B cell (primary cell): ENCODE results near the gene CCDC187. TPM values are rescaled to one million over a fixed set of nuclear protein-coding genes. Genes with fewer than 3 reads are reported as not detected.

ENCODE experiments used
- ATAC-seq: fragments of 200-7000 bp; cut with Tn5 transposase; one replicate; pipeline ENCODE4 v1.10.0; 2021; ENCODE audit warnings: low read depth, mild to moderate bottlenecking, moderate number of reproducible peaks, moderate library complexity
- CTCF ChIA-PET: fragments of 350-600 bp; sonication (Branson Sonifier 250); formaldehyde crosslinking; loops from one replicate; lab custom pipeline; 2021; ENCODE audit warnings: antibody characterized with exemption, inconsistent platforms; lab: Charles Lee
- POLR2A ChIA-PET: fragments of 350-600 bp; sonication (Branson Sonifier 250); formaldehyde crosslinking; loops from one replicate; lab custom pipeline; 2021; ENCODE audit warnings: antibody characterized with exemption; lab: Charles Lee
- DNase-seq: peaks from one replicate; pipeline ENCODE4 v3.0.0; 2013
- H2AFZ ChIP-seq: 2 replicates; pipeline ENCODE4 v1.6.1; 2012; ENCODE audit warnings: mild to moderate bottlenecking, low read depth, low read length; ENCODE audit not compliant: insufficient read depth, poor library complexity, severe bottlenecking
- H3K27ac ChIP-seq, 2 donors: 1 replicate in 1 of 2; 2 replicates in 1 of 2; pipeline ENCODE4 v1.5.1; 2012 to 2013; ENCODE audit warnings: low read length in 2 of 2, mild to moderate bottlenecking in 2 of 2, moderate library complexity in 1 of 2
- H3K27me3 ChIP-seq, 4 experiments: fragments of 200-600 bp in 1 of 4; sonication (generic) in 1 of 4; replicated peaks in 1 of 4; 1 replicate in 2 of 4; 2 replicates in 2 of 4; pipeline versions ENCODE4 v1.6.1 to v1.7.0; 2013 to 2016; ENCODE audit warnings: low read length in 3 of 4, mild to moderate bottlenecking in 2 of 4, mixed read lengths in 1 of 4, moderate library complexity in 1 of 4; ENCODE audit not compliant: insufficient read depth in 4 of 4, control insufficient read depth in 3 of 4; ENCODE audit errors: control extremely low read depth in 1 of 4
- H3K36me3 ChIP-seq, 2 experiments: replicated peaks in 1 of 2; 1 replicate in 1 of 2; 2 replicates in 1 of 2; pipeline versions ENCODE4 v1.6.1 to v1.7.1; 2013; ENCODE audit warnings: low read length in 1 of 2; ENCODE audit not compliant: insufficient read depth in 2 of 2, control insufficient read depth in 1 of 2; ENCODE audit errors: control extremely low read depth in 1 of 2, extremely low read depth in 1 of 2
- H3K4me1 ChIP-seq, 2 donors: fragments of 200-600 bp in 1 of 2; sonication (generic) in 1 of 2; 1 replicate in 1 of 2; 2 replicates in 1 of 2; pipeline versions ENCODE4 v1.5.1 to v1.6.1; 2013 to 2017; ENCODE audit warnings: low read length in 2 of 2; ENCODE audit not compliant: control insufficient read depth in 2 of 2, insufficient read depth in 2 of 2
- H3K4me2 ChIP-seq: replicated peaks from 2 replicates; pipeline ENCODE3; 2012; ENCODE audit warnings: mild to moderate bottlenecking, low read depth, low read length; ENCODE audit not compliant: poor library complexity, severe bottlenecking
- H3K4me3 ChIP-seq, 5 experiments: fragments of 200-600 bp in 1 of 5; sonication (generic) in 1 of 5; 1 replicate in 3 of 5; 2 replicates in 2 of 5; pipeline versions ENCODE4 v1.5.1 to v1.7.0; 2011 to 2016; ENCODE audit warnings: low read length in 4 of 5, mild to moderate bottlenecking in 4 of 5, low read depth in 2 of 5, control low read depth in 1 of 5, moderate library complexity in 1 of 5; ENCODE audit not compliant: insufficient read depth in 1 of 5; ENCODE audit errors: control extremely low read depth in 1 of 5, extremely low read depth in 1 of 5
- H3K79me2 ChIP-seq: fragments of 200-600 bp; sonication (generic); one replicate; pipeline ENCODE4 v1.6.0; 2016; ENCODE audit warnings: low read length; ENCODE audit not compliant: control insufficient read depth, insufficient read depth
- H3K9ac ChIP-seq: fragments of 200-600 bp; sonication (generic); 2 replicates; pipeline ENCODE4 v1.6.1; 2017; ENCODE audit warnings: mild to moderate bottlenecking, low read length, moderate library complexity
- H3K9me3 ChIP-seq, 3 donors: one replicate each; pipeline versions ENCODE4 v1.6.1 to v1.7.1; 2013; ENCODE audit warnings: low read length in 2 of 3; ENCODE audit not compliant: control insufficient read depth in 2 of 3, insufficient read depth in 1 of 3; ENCODE audit errors: control extremely low read depth in 1 of 3
- H4K20me1 ChIP-seq: 2 replicates; pipeline ENCODE4 v1.6.0; 2012; ENCODE audit warnings: mild to moderate bottlenecking, low read length; ENCODE audit not compliant: insufficient read depth, control insufficient read depth, poor library complexity, severe bottlenecking
- H3K27ac Mint-ChIP-seq: one replicate; pipeline ENCODE4 v1.8.0; 2021; ENCODE audit warnings: mixed read lengths
- H3K27me3 Mint-ChIP-seq: one replicate; pipeline ENCODE4 v1.8.0; 2021; ENCODE audit warnings: mixed read lengths
- H3K4me1 Mint-ChIP-seq: one replicate; pipeline ENCODE4 v1.8.0; 2021; ENCODE audit warnings: mixed read lengths
- H3K4me3 Mint-ChIP-seq: one replicate; pipeline ENCODE4 v1.8.0; 2021; ENCODE audit warnings: mixed read lengths
- H3K9me3 Mint-ChIP-seq: one replicate; pipeline ENCODE4 v1.8.0; 2022; ENCODE audit warnings: mixed read lengths; ENCODE audit not compliant: insufficient read depth
- EZH2 ChIP-seq: IDR thresholded peaks from 2 replicates; pipeline ENCODE4 v1.6.1; 2012; ENCODE audit warnings: borderline replicate concordance, low read depth, mild to moderate bottlenecking, moderate library complexity, low read length; ENCODE audit not compliant: insufficient read depth, poor library complexity, severe bottlenecking
- WGBS: methylation state at CpG from one replicate; pipeline ENCODE4 v1.1.5; 2013; ENCODE audit warnings: missing lambda C conversion rate; ENCODE audit not compliant: insufficient coverage; 5-methylcytosine and 5-hydroxymethylcytosine counted together
- intact Hi-C: fragments of 100-400 bp; cut with micrococcal nuclease; formaldehyde crosslinking; loops from one replicate; pipeline ENCODE4 v1.10.0; 2022
- polyA plus RNA-seq: library from polyadenylated mRNA; depleted of rRNA; stranded (reverse); fragments of >200 nt; gene quantifications from 2 replicates; pipeline ENCODE4 v1.2.3, GENCODE V29; 2012
- total RNA-seq, 2 donors: library from RNA; stranded (reverse); fragments of 120-200 nt in 1 of 2; gene quantifications; 1 replicate in 1 of 2; 2 replicates in 1 of 2; pipeline versions ENCODE4 v1.2.3 to v1.2.4, GENCODE V29; 2013 to 2022
- TF ChIP-seq, protein P1 (sequence below): fragments of 200-600 bp; IDR thresholded peaks from one replicate; pipeline ENCODE4 v1.8.0; 2022; ENCODE audit warnings: antibody characterized with exemption, mild to moderate bottlenecking

Gene CCDC187
- total and polyA plus RNA-seq, 2 donors (not counting 1 experiment from before 2014, with no cell fraction given) = 1.5 to 7.6 TPM

DNA sequence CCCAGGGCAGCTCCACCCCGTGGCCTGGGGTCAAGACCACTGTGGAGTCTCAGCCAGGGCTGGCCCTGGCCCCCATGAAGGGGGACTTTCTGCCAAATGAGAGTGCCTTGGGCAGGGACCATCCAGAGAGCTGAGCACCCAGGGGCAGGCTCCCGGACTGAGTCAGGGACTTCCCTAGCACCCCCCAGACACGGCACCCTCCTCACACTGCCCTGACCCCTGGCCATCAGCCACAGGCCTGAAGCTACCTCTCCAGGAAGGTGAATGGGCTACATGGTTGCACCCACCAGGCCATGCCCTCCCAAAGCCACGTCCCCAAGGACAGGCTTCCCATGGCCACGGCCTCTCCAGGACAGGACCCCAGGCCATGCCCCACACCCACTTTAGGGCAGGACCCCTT is 9.5 kb downstream of the CCDC187 start:
- Histone ChIP-seq H3K4me2 (no peak overlapping the region), H3K4me3 (no peak overlapping the region), H4K20me1 (no peaks in the 10 kb centered on the region), H3K36me3 (no peaks in the 10 kb centered on the region), H3K79me2 (no peaks in the 10 kb centered on the region), H3K9ac (no peak overlapping the region), H2AFZ (no peak overlapping the region), H3K27me3 (no peaks in the 10 kb centered on the region), H3K9me3 (peaks cover 0 to 5% (median 0%) of the 10 kb centered on the region in 3 donors), H3K4me1 (peaks cover 0 to 5% of the 10 kb centered on the region in 2 donors), H3K27ac (no peak overlapping the region)
- Mint-ChIP-seq H3K4me3 (no peak overlapping the region), H3K4me1 (peaks cover 4% of the 10 kb centered on the region), H3K27ac (no peak overlapping the region), H3K9me3 (no peaks in the 10 kb centered on the region), H3K27me3 (no peaks in the 10 kb centered on the region)
- TF ChIP-seq, protein P1, sequence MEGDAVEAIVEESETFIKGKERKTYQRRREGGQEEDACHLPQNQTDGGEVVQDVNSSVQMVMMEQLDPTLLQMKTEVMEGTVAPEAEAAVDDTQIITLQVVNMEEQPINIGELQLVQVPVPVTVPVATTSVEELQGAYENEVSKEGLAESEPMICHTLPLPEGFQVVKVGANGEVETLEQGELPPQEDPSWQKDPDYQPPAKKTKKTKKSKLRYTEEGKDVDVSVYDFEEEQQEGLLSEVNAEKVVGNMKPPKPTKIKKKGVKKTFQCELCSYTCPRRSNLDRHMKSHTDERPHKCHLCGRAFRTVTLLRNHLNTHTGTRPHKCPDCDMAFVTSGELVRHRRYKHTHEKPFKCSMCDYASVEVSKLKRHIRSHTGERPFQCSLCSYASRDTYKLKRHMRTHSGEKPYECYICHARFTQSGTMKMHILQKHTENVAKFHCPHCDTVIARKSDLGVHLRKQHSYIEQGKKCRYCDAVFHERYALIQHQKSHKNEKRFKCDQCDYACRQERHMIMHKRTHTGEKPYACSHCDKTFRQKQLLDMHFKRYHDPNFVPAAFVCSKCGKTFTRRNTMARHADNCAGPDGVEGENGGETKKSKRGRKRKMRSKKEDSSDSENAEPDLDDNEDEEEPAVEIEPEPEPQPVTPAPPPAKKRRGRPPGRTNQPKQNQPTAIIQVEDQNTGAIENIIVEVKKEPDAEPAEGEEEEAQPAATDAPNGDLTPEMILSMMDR = no peak
- no peak for TF ChIP-seq EZH2
- DNase-seq (no peak), ATAC-seq (no peak)
- ChIA-PET POLR2A (no interaction called here), CTCF (no interaction called here)
- intact Hi-C loops = no loop called here
- 91% methylated on average over 4 of the region's 5 CpGs for WGBS

DNA sequence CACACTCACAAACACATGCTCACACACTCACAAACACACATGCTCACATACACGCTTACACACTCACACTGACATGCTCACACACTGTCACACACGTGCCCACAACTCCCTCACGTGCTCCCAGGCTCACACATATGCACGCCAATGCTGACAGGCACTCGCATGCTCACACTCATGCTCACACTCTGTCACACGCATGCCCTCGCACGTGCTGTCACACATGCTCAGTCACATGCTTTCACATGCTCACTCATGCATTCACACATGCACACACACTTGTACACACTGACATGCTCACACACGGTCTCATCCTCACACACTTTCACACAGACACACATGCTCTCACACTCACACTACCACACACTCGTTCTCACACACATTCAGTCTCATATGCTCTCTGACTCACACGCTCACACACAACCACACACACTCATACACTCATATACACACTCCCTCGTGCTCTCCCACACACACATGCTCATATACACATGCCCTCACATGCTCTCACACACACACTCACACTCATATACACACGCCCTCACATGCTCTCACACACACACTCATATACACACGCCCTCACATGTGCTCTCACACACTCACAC is 10.3 kb downstream of the CCDC187 start:
- POLR2A ChIA-PET = no interaction called here
- no peak overlapping the region for H3K4me3 ChIP-seq
- no peak overlapping the region for H3K27ac ChIP-seq
- CTCF ChIA-PET = no interaction called here
- ATAC-seq (no peak), DNase-seq (no peak)
- H3K27me3 Mint-ChIP-seq = no peaks in the 10 kb centered on the region
- H4K20me1 ChIP-seq = no peaks in the 10 kb centered on the region
- peaks cover 0 to 5% (median 0%) of the 10 kb centered on the region in 3 donors for H3K9me3 ChIP-seq
- TF ChIP-seq, protein P1 = no peak
- TF ChIP-seq EZH2 = no peak
- intact Hi-C loops = no loop called here
- no peaks in the 10 kb centered on the region for H3K9me3 Mint-ChIP-seq
- peaks cover 0 to 5% of the 10 kb centered on the region in 2 donors for H3K4me1 ChIP-seq
- no peaks in the 10 kb centered on the region for H3K36me3 ChIP-seq
- peaks cover 4% of the 10 kb centered on the region for H3K4me1 Mint-ChIP-seq
- no peaks in the 10 kb centered on the region for H3K27me3 ChIP-seq
- H3K79me2 ChIP-seq = no peaks in the 10 kb centered on the region
- no peak overlapping the region for H3K4me2 ChIP-seq
- H3K27ac Mint-ChIP-seq = no peak overlapping the region
- H2AFZ ChIP-seq = no peak overlapping the region
- H3K9ac ChIP-seq = no peak overlapping the region
- H3K4me3 Mint-ChIP-seq = no peak overlapping the region
- WGBS = 90% methylated on average over 14 of the region's 14 CpGs
